Neural cell (in vitro differentiated cells): ENCODE data around the gene MYL12A. TPM values are rescaled to one million over a fixed set of nuclear protein-coding genes. Genes with fewer than 3 reads are reported as not detected.

Experiments
- H2AFZ ChIP-seq: fragments of 200-600, 300-800 bp; sonication (generic), shearing (Covaris generic); 2 replicates; pipeline ENCODE4 v1.6.0; 2014; ENCODE audit warnings: low read depth, mild to moderate bottlenecking, antibody characterized with exemption, low read length, moderate library complexity
- H3F3A ChIP-seq: fragments of 200-600 bp; shearing (Covaris generic); 2 replicates; pipeline ENCODE4 v1.6.1; 2016; ENCODE audit warnings: mild to moderate bottlenecking, moderate library complexity, mixed read lengths, antibody characterized with exemption, low read length; ENCODE audit not compliant: insufficient read depth, poor library complexity, severe bottlenecking
- H3K27ac ChIP-seq: fragments of 200-600, 300-800 bp; sonication (generic), shearing (Covaris generic); 2 replicates; pipeline ENCODE4 v1.5.1; 2014; ENCODE audit warnings: mild to moderate bottlenecking, low read length, moderate library complexity
- H3K27me3 ChIP-seq: fragments of 300-800, 200-600 bp; sonication (generic), shearing (Covaris generic); 2 replicates; pipeline ENCODE4 v1.6.0; 2014; ENCODE audit warnings: mild to moderate bottlenecking, low read depth, low read length, moderate library complexity; ENCODE audit not compliant: insufficient read depth
- H3K36me3 ChIP-seq: fragments of 300-800, 200-600 bp; sonication (generic), shearing (Covaris generic); 2 replicates; pipeline ENCODE4 v1.5.1; 2014; ENCODE audit warnings: mild to moderate bottlenecking, antibody characterized with exemption, low read length, moderate library complexity; ENCODE audit not compliant: insufficient read depth
- H3K4me2 ChIP-seq: fragments of 300-800, 200-600 bp; sonication (generic), shearing (Covaris generic); 2 replicates; pipeline ENCODE4 v1.6.0; 2014; ENCODE audit warnings: mild to moderate bottlenecking, low read length
- H3K4me3 ChIP-seq: fragments of 300-800, 200-600 bp; sonication (generic), shearing (Covaris generic); 2 replicates; pipeline ENCODE4 v1.5.1; 2014; ENCODE audit warnings: mild to moderate bottlenecking, low read length, moderate library complexity
- H3K79me2 ChIP-seq: fragments of 200-600 bp; shearing (Covaris generic); replicated peaks from 2 replicates; pipeline ENCODE4 v1.6.0; 2014; ENCODE audit warnings: mild to moderate bottlenecking, low read length, moderate library complexity; ENCODE audit not compliant: insufficient read depth
- H3K9ac ChIP-seq: fragments of 300-800, 200-600 bp; sonication (generic), shearing (Covaris generic); 2 replicates; pipeline ENCODE4 v1.6.1; 2016; ENCODE audit warnings: mild to moderate bottlenecking, low read length, mixed read lengths
- H3K9me2 ChIP-seq: fragments of 200-600 bp; shearing (Covaris generic); 2 replicates; pipeline ENCODE4 v1.6.1; 2016; ENCODE audit warnings: mild to moderate bottlenecking, low read length, mixed read lengths; ENCODE audit not compliant: insufficient read depth
- H3K9me3 ChIP-seq: fragments of 200-600, 300-800 bp; sonication (generic), shearing (Covaris generic); 2 replicates; pipeline ENCODE4 v1.6.1; 2016; ENCODE audit warnings: mild to moderate bottlenecking, mixed run types, low read length, moderate library complexity, mixed read lengths
- H4K20me1 ChIP-seq: fragments of 200-600 bp; shearing (Covaris generic); 2 replicates; pipeline ENCODE4 v1.6.1; 2016; ENCODE audit warnings: mild to moderate bottlenecking, mixed run types; ENCODE audit not compliant: insufficient read depth
- EP300 ChIP-seq: fragments of 450-650 bp; conservative IDR thresholded peaks from 2 replicates; pipeline ENCODE4 v1.6.1; 2014; ENCODE audit warnings: antibody characterized with exemption, mild to moderate bottlenecking, moderate library complexity; ENCODE audit not compliant: poor library complexity, severe bottlenecking
- EZH2 ChIP-seq: fragments of 200-600, 300-800 bp; shearing (Covaris generic), sonication (generic); IDR thresholded peaks from 2 replicates; pipeline ENCODE4 v1.6.1; 2014; ENCODE audit warnings: antibody characterized with exemption, low read length, borderline replicate concordance, mild to moderate bottlenecking; ENCODE audit not compliant: insufficient read depth, poor library complexity, severe bottlenecking
- MXI1 ChIP-seq: fragments of 450-650 bp; conservative IDR thresholded peaks from 2 replicates; pipeline ENCODE4 v1.6.1; 2014; ENCODE audit warnings: antibody characterized with exemption, mild to moderate bottlenecking; ENCODE audit not compliant: poor library complexity, severe bottlenecking
- POLR2AphosphoS5 ChIP-seq: IDR thresholded peaks from 2 replicates; pipeline ENCODE4 v1.6.1; 2012
- RAD21 ChIP-seq: fragments of 450-650 bp; conservative IDR thresholded peaks from 2 replicates; pipeline ENCODE4 v1.6.1; 2014; ENCODE audit warnings: antibody characterized with exemption, mild to moderate bottlenecking, moderate library complexity
- SMC3 ChIP-seq: fragments of 450-650 bp; conservative IDR thresholded peaks from 2 replicates; pipeline ENCODE4 v1.6.1; 2014; ENCODE audit warnings: antibody characterized with exemption, mild to moderate bottlenecking, moderate library complexity; ENCODE audit not compliant: poor library complexity
- TAF1 ChIP-seq: IDR thresholded peaks from 2 replicates; pipeline ENCODE4 v1.6.1; 2012; ENCODE audit warnings: low read depth
- polyA plus RNA-seq: library from polyadenylated mRNA; depleted of rRNA; stranded (reverse); fragments of >200 nt; gene quantifications from 2 replicates; pipeline ENCODE4 v1.2.3, GENCODE V29; 2014
- TF ChIP-seq, protein P1 (sequence below): IDR thresholded peaks from 2 replicates; pipeline ENCODE4 v1.6.1; 2012; ENCODE audit warnings: borderline replicate concordance
- TF ChIP-seq, protein P2 (sequence below): fragments of 450-650 bp; IDR thresholded peaks from 2 replicates; pipeline ENCODE4 v1.5.1; 2014; ENCODE audit warnings: antibody characterized with exemption, mild to moderate bottlenecking, moderate library complexity; ENCODE audit not compliant: poor library complexity, severe bottlenecking

MYL12A gene
- polyA plus RNA-seq, 1 donor from 2014 or later, result 62.7 TPM

DNA sequence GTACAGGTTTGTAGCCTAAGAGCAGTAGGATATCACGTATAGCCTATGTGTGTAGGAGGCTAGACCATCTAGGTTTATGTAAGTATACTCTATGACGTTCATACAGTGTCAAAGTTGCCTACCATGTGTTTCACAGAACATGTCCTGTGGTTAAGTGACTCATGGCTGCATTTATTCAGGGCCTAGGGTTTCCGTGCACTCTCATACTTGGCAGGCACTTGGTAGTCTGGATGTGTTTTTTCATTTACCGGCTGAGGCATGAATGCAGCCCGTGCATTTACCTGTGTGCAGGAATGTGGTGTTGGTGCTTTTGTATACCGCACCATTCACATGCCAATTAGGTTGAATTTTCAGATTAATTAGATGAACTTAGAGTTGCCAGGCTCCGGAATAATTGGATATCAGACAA is 57.8 kb downstream of the MYL12A start:
- Histone ChIP-seq H3K4me3 (no peak overlapping the region), H3K4me2 (no peak overlapping the region), H3K9me3 (no peaks in the 10 kb centered on the region), H3K79me2 (no peaks in the 10 kb centered on the region), H3K9ac (no peak overlapping the region), H3K9me2 (no peaks in the 10 kb centered on the region), H3F3A (no peaks in the 10 kb centered on the region), H3K27ac (no peak overlapping the region), H2AFZ (no peak overlapping the region), H4K20me1 (no peaks in the 10 kb centered on the region), H3K36me3 (no peaks in the 10 kb centered on the region), H3K27me3 (no peaks in the 10 kb centered on the region)
- TF ChIP-seq, protein P1, sequence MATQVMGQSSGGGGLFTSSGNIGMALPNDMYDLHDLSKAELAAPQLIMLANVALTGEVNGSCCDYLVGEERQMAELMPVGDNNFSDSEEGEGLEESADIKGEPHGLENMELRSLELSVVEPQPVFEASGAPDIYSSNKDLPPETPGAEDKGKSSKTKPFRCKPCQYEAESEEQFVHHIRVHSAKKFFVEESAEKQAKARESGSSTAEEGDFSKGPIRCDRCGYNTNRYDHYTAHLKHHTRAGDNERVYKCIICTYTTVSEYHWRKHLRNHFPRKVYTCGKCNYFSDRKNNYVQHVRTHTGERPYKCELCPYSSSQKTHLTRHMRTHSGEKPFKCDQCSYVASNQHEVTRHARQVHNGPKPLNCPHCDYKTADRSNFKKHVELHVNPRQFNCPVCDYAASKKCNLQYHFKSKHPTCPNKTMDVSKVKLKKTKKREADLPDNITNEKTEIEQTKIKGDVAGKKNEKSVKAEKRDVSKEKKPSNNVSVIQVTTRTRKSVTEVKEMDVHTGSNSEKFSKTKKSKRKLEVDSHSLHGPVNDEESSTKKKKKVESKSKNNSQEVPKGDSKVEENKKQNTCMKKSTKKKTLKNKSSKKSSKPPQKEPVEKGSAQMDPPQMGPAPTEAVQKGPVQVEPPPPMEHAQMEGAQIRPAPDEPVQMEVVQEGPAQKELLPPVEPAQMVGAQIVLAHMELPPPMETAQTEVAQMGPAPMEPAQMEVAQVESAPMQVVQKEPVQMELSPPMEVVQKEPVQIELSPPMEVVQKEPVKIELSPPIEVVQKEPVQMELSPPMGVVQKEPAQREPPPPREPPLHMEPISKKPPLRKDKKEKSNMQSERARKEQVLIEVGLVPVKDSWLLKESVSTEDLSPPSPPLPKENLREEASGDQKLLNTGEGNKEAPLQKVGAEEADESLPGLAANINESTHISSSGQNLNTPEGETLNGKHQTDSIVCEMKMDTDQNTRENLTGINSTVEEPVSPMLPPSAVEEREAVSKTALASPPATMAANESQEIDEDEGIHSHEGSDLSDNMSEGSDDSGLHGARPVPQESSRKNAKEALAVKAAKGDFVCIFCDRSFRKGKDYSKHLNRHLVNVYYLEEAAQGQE, result no peak
- no peak for TF ChIP-seq SMC3
- no peak for TF ChIP-seq EZH2
- no peak for TF ChIP-seq EP300
- TF ChIP-seq, protein P2, sequence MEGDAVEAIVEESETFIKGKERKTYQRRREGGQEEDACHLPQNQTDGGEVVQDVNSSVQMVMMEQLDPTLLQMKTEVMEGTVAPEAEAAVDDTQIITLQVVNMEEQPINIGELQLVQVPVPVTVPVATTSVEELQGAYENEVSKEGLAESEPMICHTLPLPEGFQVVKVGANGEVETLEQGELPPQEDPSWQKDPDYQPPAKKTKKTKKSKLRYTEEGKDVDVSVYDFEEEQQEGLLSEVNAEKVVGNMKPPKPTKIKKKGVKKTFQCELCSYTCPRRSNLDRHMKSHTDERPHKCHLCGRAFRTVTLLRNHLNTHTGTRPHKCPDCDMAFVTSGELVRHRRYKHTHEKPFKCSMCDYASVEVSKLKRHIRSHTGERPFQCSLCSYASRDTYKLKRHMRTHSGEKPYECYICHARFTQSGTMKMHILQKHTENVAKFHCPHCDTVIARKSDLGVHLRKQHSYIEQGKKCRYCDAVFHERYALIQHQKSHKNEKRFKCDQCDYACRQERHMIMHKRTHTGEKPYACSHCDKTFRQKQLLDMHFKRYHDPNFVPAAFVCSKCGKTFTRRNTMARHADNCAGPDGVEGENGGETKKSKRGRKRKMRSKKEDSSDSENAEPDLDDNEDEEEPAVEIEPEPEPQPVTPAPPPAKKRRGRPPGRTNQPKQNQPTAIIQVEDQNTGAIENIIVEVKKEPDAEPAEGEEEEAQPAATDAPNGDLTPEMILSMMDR, result no peak
- TF ChIP-seq TAF1, result no peak
- no peak for TF ChIP-seq RAD21
- TF ChIP-seq POLR2AphosphoS5, result no peak
- no peak for TF ChIP-seq MXI1

Other genes with a start within 250 kb of the MYL12A start
- gene LPIN2, start 234.7 kb upstream of the MYL12A start, polyA plus RNA-seq, result 13.7 and 14.4 TPM in 2 replicates
- gene MYOM1, start 27.8 kb upstream of the MYL12A start, polyA plus RNA-seq, result 0.40 and 1.7 TPM in 2 replicates
- gene MYL12B, start 14.3 kb downstream of the MYL12A start, polyA plus RNA-seq, result 384 and 409 TPM in 2 replicates
- 3.6 and 9.7 TPM in 2 replicates for gene TGIF1, start 202.4 kb downstream of the MYL12A start, polyA plus RNA-seq